PC-3 (cell line): ENCODE measurements around the gene SESTD1. TPM values are rescaled to one million over a fixed set of nuclear protein-coding genes. Genes with fewer than 3 reads are reported as not detected.
"Not testable (repeated sequence)": the region's sequence is repeated elsewhere in the genome, so short reads cannot be mapped to it uniquely, and the experiment has no call there.

Experiments used
- ATAC-seq: fragments of 200-7000 bp; cut with Tn5 transposase; 2 replicates; pipeline ENCODE4 v1.9.1; 2020; ENCODE audit warnings: mild to moderate bottlenecking, moderate library complexity
- BruUV-seq: library from RNA; stranded (reverse); fragments of 400-500 nt; replicated peaks from 2 replicates; lab custom pipeline; 2021; lab: Mats Ljungman, UMichigan
- CTCF ChIA-PET: fragments of 300-600 bp; sonication (Branson Sonifier 250); formaldehyde crosslinking; loops from one replicate; lab custom pipeline; 2022; ENCODE audit warnings: antibody characterized with exemption; lab: Charles Lee
- POLR2A ChIA-PET: fragments of 300-600 bp; sonication (Branson Sonifier 250); formaldehyde crosslinking; loops from one replicate; lab custom pipeline; 2022; ENCODE audit warnings: antibody characterized with exemption; ENCODE audit not compliant: unreplicated experiment; lab: Charles Lee
- DNase-seq: peaks from one replicate; pipeline ENCODE4 v3.0.0-alpha.2; 2015
- H2AFZ ChIP-seq: fragments of 300-600 bp; sonication (generic); 2 replicates; pipeline ENCODE4 v1.6.0; 2016; ENCODE audit warnings: antibody characterized with exemption, low read length
- H3F3A ChIP-seq: fragments of 300-600 bp; sonication (generic); one replicate; pipeline ENCODE4 v1.6.0; 2017; ENCODE audit warnings: antibody characterized with exemption, low read length, control low read depth, mild to moderate bottlenecking; ENCODE audit not compliant: unreplicated experiment
- H3K27ac ChIP-seq: fragments of 300-600 bp; sonication (generic); 2 replicates; pipeline ENCODE4 v1.5.1; 2016; ENCODE audit warnings: mild to moderate bottlenecking, low read length
- H3K27me3 ChIP-seq: fragments of 300-600 bp; sonication (generic); 2 replicates; pipeline ENCODE4 v1.6.1; 2016; ENCODE audit warnings: low read length, mixed read lengths
- H3K36me3 ChIP-seq: fragments of 300-600 bp; sonication (generic); 2 replicates; pipeline ENCODE4 v1.6.1; 2016; ENCODE audit warnings: low read depth, mixed run types, low read length, mixed read lengths
- H3K4me1 ChIP-seq: fragments of 300-600 bp; sonication (generic); 2 replicates; pipeline ENCODE4 v1.5.1; 2016; ENCODE audit warnings: low read length; ENCODE audit not compliant: insufficient read depth
- H3K4me2 ChIP-seq: fragments of 300-600 bp; sonication (generic); 2 replicates; pipeline ENCODE4 v1.6.0; 2016; ENCODE audit warnings: low read length
- H3K4me3 ChIP-seq: fragments of 300-600 bp; sonication (generic); 2 replicates; pipeline ENCODE4 v1.5.1; 2016; ENCODE audit warnings: mild to moderate bottlenecking, low read length, mixed read lengths
- H3K79me2 ChIP-seq: fragments of 300-600 bp; sonication (generic); 2 replicates; pipeline ENCODE4 v1.6.1; 2017; ENCODE audit warnings: low read length, mixed read lengths
- H3K9ac ChIP-seq: fragments of 300-600 bp; sonication (generic); 2 replicates; pipeline ENCODE4 v1.6.0; 2016; ENCODE audit warnings: mild to moderate bottlenecking, low read length
- H3K9me2 ChIP-seq: fragments of 300-600 bp; sonication (generic); replicated peaks from 2 replicates; pipeline ENCODE4 v1.6.1; 2016; ENCODE audit warnings: mixed run types, low read length, mixed read lengths
- H3K9me3 ChIP-seq: fragments of 300-600 bp; sonication (generic); 2 replicates; pipeline ENCODE4 v1.6.1; 2016; ENCODE audit warnings: low read length, mixed read lengths
- H4K20me1 ChIP-seq: fragments of 300-600 bp; sonication (generic); 2 replicates; pipeline ENCODE4 v1.6.1; 2016; ENCODE audit warnings: low read length, mixed read lengths
- CTCF ChIP-seq: fragments of 300-600 bp; sonication (generic); conservative IDR thresholded peaks from 2 replicates; pipeline ENCODE4 v1.5.1; 2017; ENCODE audit warnings: antibody characterized with exemption, low read depth, mild to moderate bottlenecking, low read length
- EZH2 ChIP-seq: fragments of 300-600 bp; sonication (generic); IDR thresholded peaks from one replicate; pipeline ENCODE4 v1.6.1; 2017; ENCODE audit warnings: antibody characterized with exemption, mild to moderate bottlenecking, low read length; ENCODE audit not compliant: unreplicated experiment
- EZH2phosphoT487 ChIP-seq: fragments of 300-600 bp; sonication (generic); IDR thresholded peaks from 2 replicates; pipeline ENCODE4 v1.6.1; 2018; ENCODE audit warnings: mild to moderate bottlenecking, antibody characterized with exemption, low read length, borderline replicate concordance
- intact Hi-C: fragments of 100-400 bp; cut with micrococcal nuclease; formaldehyde crosslinking; loops from 2 replicates; pipeline ENCODE4 v1.9.0; 2023
- total RNA-seq: library from RNA; depleted of rRNA; stranded (reverse); fragments of >200 nt; gene quantifications from 2 replicates; pipeline ENCODE4 v1.2.3, GENCODE V29; 2014

SESTD1 gene
- total RNA-seq, 1 experiment from 2014 or later = 12.2 TPM

- peaks cover 13% of the 10 kb centered on the region for H3K4me1 ChIP-seq
- intact Hi-C loops = loop anchor here (10.0 kb wide), 2 partner anchors 190 to 530 kb away; no protein-coding TSS in a partner anchor
- no peaks in the 10 kb centered on the region for H4K20me1 ChIP-seq
- no TSS peak for BruUV-seq
- TF ChIP-seq EZH2 = no peak
- no peak for TF ChIP-seq CTCF
- no peak for TF ChIP-seq EZH2phosphoT487
- no peaks in the 10 kb centered on the region for H3K27me3 ChIP-seq
- H3K79me2 ChIP-seq = peaks cover 65% of the 10 kb centered on the region
- no peak overlapping the region for H3K4me2 ChIP-seq
- H3F3A ChIP-seq = no peaks in the 10 kb centered on the region
- H2AFZ ChIP-seq = no peak overlapping the region
- ATAC-seq (no peak), DNase-seq (peak; percentile 1)
- H3K9me2 ChIP-seq = no peaks in the 10 kb centered on the region
- H3K27ac ChIP-seq = no peak overlapping the region
- ChIA-PET POLR2A (no interaction called here), CTCF (no interaction called here)
- no peaks in the 10 kb centered on the region for H3K36me3 ChIP-seq
- H3K9ac ChIP-seq = no peak overlapping the region
- H3K9me3 ChIP-seq = no peaks in the 10 kb centered on the region
- H3K4me3 ChIP-seq = no peak overlapping the region
Observed at GRCh38 chr2:179224361-179224760, 40.3 kb downstream of the SESTD1 start.

GRCh38 chr2:179222076-179222475 is 42.6 kb downstream of the SESTD1 start:
- Histone ChIP-seq H3K4me1 (peaks cover 11% of the 10 kb centered on the region), H3K36me3 (no peaks in the 10 kb centered on the region), H3K4me3 (no peak overlapping the region), H2AFZ (no peak overlapping the region), H3K9me3 (no peaks in the 10 kb centered on the region), H3K79me2 (peaks cover 48% of the 10 kb centered on the region), H3K27me3 (no peaks in the 10 kb centered on the region), H3K9ac (no peak overlapping the region), H3K9me2 (no peaks in the 10 kb centered on the region), H3K27ac (no peak overlapping the region), H4K20me1 (no peaks in the 10 kb centered on the region), H3K4me2 (no peak overlapping the region), H3F3A (no peaks in the 10 kb centered on the region)
- TF ChIP-seq EZH2 = no peak
- no peak for TF ChIP-seq EZH2phosphoT487
- TF ChIP-seq CTCF = no peak
- DNase-seq (peak; percentile 0), ATAC-seq (no peak)
- BruUV-seq = no TSS peak
- POLR2A ChIA-PET = no interaction called here
- CTCF ChIA-PET = no interaction called here
- intact Hi-C loops = loop anchor here (10.0 kb wide), 2 partner anchors 193 to 533 kb away; no protein-coding TSS in a partner anchor

- peaks cover 24% of the 10 kb centered on the region; the same call in 1 of the 2 replicates for H3K79me2 ChIP-seq
- no peaks in the 10 kb centered on the region for H4K20me1 ChIP-seq
- DNase-seq (peak; percentile 86), ATAC-seq (peak; percentile 91)
- no peaks in the 10 kb centered on the region for H3K9me3 ChIP-seq
- no peaks in the 10 kb centered on the region for H3F3A ChIP-seq
- CTCF ChIA-PET = interaction anchor here (0.6 to 1.1 kb wide), 7 partner anchors 26 to 299 kb away, joined by 3 to 8 read pairs (median 3); no protein-coding TSS in a partner anchor
- no TSS peak for BruUV-seq
- no peak overlapping the region for H3K4me3 ChIP-seq
- POLR2A ChIA-PET = no interaction called here
- no peak overlapping the region for H2AFZ ChIP-seq
- H3K9me2 ChIP-seq = no peaks in the 10 kb centered on the region
- H3K36me3 ChIP-seq = no peaks in the 10 kb centered on the region
- no peak overlapping the region for H3K9ac ChIP-seq
- intact Hi-C loops = no loop called here
- H3K27ac ChIP-seq = no peak overlapping the region
- H3K4me1 ChIP-seq = 0 out of 2 replicates have a peak, but pooled peaks cover 3% of the 10 kb centered on the region
- H3K4me2 ChIP-seq = no peak overlapping the region
- TF ChIP-seq CTCF = peak; percentile 95
- TF ChIP-seq EZH2phosphoT487 = no peak
- no peaks in the 10 kb centered on the region for H3K27me3 ChIP-seq
Observed at GRCh38 chr2:179218848-179219594, 45.6 kb downstream of the SESTD1 start.

GRCh38 chr2:179214671-179215070 is 50.0 kb downstream of the SESTD1 start:
- ATAC-seq, intact Hi-C loops, H3K9me2 ChIP-seq, H3K9ac ChIP-seq, H3F3A ChIP-seq, H3K9me3 ChIP-seq, BruUV-seq, DNase-seq, H3K79me2 ChIP-seq, POLR2A ChIA-PET, H3K27me3 ChIP-seq, H3K4me2 ChIP-seq, H4K20me1 ChIP-seq, H2AFZ ChIP-seq, H3K27ac ChIP-seq, H3K4me1 ChIP-seq, H3K4me3 ChIP-seq, H3K36me3 ChIP-seq, CTCF ChIA-PET: not testable (repeated sequence)
